Measurements from ENCODE around the gene SH2D3C. TPM values are rescaled to one million over a fixed set of nuclear protein-coding genes. Genes with fewer than 3 reads are reported as not detected.

SH2D3C gene
- total RNA-seq, 2 donors from 2014 or later, result 59.5 to 65.8 TPM

- Mint-ChIP-seq H3K27me3 (ENCODE audit: low read depth) (no peaks in the 10 kb centered on the region), H3K27ac (no peak overlapping the region)
Measured at GRCh38 chr9:127773981-127774380, 4.5 kb downstream of the SH2D3C start.

GRCh38 chr9:127773272-127773671, 5.2 kb downstream of the SH2D3C start:
- Mint-ChIP-seq H3K4me3 (no peak overlapping the region), H3K36me3 (ENCODE audit: insufficient read depth in 2 of 2) (peaks cover 10 to 23% of the 10 kb centered on the region in 2 donors), H3K4me1 (ENCODE audit: low read depth) (peaks cover 52% of the 10 kb centered on the region), H3K27me3 (ENCODE audit: low read depth) (no peaks in the 10 kb centered on the region), H3K9me3 (no peaks in the 10 kb centered on the region), H3K27ac (no peak overlapping the region)
- no peak for DNase-seq
- no peak for ATAC-seq (replicated peaks in 1 of 2)

More at GRCh38 chr9:127773981-127774380, 4.5 kb downstream of the SH2D3C start:
- H3K4me1 Mint-ChIP-seq (ENCODE audit: low read depth), result peaks cover 47% of the 10 kb centered on the region
- DNase-seq, result no peak
- no peaks in the 10 kb centered on the region for H3K9me3 Mint-ChIP-seq
- H3K36me3 Mint-ChIP-seq (ENCODE audit: insufficient read depth in 2 of 2), result peaks cover 13 to 21% of the 10 kb centered on the region in 2 donors
- H3K4me3 Mint-ChIP-seq, result no peak overlapping the region
- ATAC-seq (replicated peaks in 1 of 2), result no peak

- no peaks in the 10 kb centered on the region for H3K9me3 Mint-ChIP-seq
- no peak overlapping the region for H3K27ac Mint-ChIP-seq
- no peaks in the 10 kb centered on the region for H3K27me3 Mint-ChIP-seq (ENCODE audit: low read depth)
- peaks cover 59% of the 10 kb centered on the region for H3K4me1 Mint-ChIP-seq (ENCODE audit: low read depth)
- ATAC-seq (replicated peaks in 1 of 2) (no peak), DNase-seq (no peak)
- H3K36me3 Mint-ChIP-seq (ENCODE audit: insufficient read depth in 2 of 2), result peaks cover 8 to 20% of the 10 kb centered on the region in 2 donors
- no peak overlapping the region for H3K4me3 Mint-ChIP-seq
Measured at GRCh38 chr9:127772603-127773002, 5.9 kb downstream of the SH2D3C start.

- ATAC-seq (replicated peaks in 1 of 2) (no peak), DNase-seq (no peak)
- H3K9me3 Mint-ChIP-seq, result no peaks in the 10 kb centered on the region
- peaks cover 67% of the 10 kb centered on the region for H3K4me1 Mint-ChIP-seq (ENCODE audit: low read depth)
- H3K27ac Mint-ChIP-seq, result no peak overlapping the region
- H3K36me3 Mint-ChIP-seq (ENCODE audit: insufficient read depth in 2 of 2), result peaks cover 9 to 18% of the 10 kb centered on the region in 2 donors
- H3K27me3 Mint-ChIP-seq (ENCODE audit: low read depth), result no peaks in the 10 kb centered on the region
- peak overlapping the region; percentile 89 to 94 for H3K4me3 Mint-ChIP-seq
Measured at GRCh38 chr9:127771570-127772189, 6.8 kb downstream of the SH2D3C start.

- Mint-ChIP-seq H3K36me3 (ENCODE audit: insufficient read depth in 2 of 2) (peaks cover 8 to 21% of the 10 kb centered on the region in 2 donors), H3K27me3 (ENCODE audit: low read depth) (no peaks in the 10 kb centered on the region), H3K27ac (peak overlapping the region; percentile 89), H3K4me1 (ENCODE audit: low read depth) (peaks cover 67% of the 10 kb centered on the region), H3K4me3 (peak overlapping the region; percentile 89 to 94), H3K9me3 (no peaks in the 10 kb centered on the region)
- ATAC-seq (replicated peaks in 1 of 2) (peak; percentile 93 to 94), DNase-seq (peak; percentile 99)
Measured at GRCh38 chr9:127770905-127771569, 7.4 kb downstream of the SH2D3C start.

- Mint-ChIP-seq H3K27me3 (ENCODE audit: low read depth) (no peaks in the 10 kb centered on the region), H3K9me3 (no peaks in the 10 kb centered on the region), H3K4me3 (peak overlapping the region; percentile 89 to 94), H3K27ac (peak overlapping the region; percentile 89), H3K36me3 (ENCODE audit: insufficient read depth in 2 of 2) (peaks cover 8 to 26% of the 10 kb centered on the region in 2 donors), H3K4me1 (ENCODE audit: low read depth) (peaks cover 70% of the 10 kb centered on the region)
- no peak for DNase-seq
- ATAC-seq (replicated peaks in 1 of 2), result no peak
Measured at GRCh38 chr9:127770583-127770904, 7.9 kb downstream of the SH2D3C start.

- no peaks in the 10 kb centered on the region for H3K27me3 Mint-ChIP-seq (ENCODE audit: low read depth)
- no peak for ATAC-seq (replicated peaks in 1 of 2)
- peaks cover 75% of the 10 kb centered on the region for H3K4me1 Mint-ChIP-seq (ENCODE audit: low read depth)
Measured at GRCh38 chr9:127769929-127770582, 8.4 kb downstream of the SH2D3C start.

GRCh38 chr9:127769101-127769500, 9.4 kb downstream of the SH2D3C start:
- Mint-ChIP-seq H3K4me3 (peak overlapping the region; percentile 33 to 89), H3K9me3 (no peaks in the 10 kb centered on the region), H3K27me3 (ENCODE audit: low read depth) (no peaks in the 10 kb centered on the region), H3K27ac (peak overlapping the region; percentile 69), H3K36me3 (ENCODE audit: insufficient read depth in 2 of 2) (peaks cover 14 to 30% of the 10 kb centered on the region in 2 donors), H3K4me1 (ENCODE audit: low read depth) (peaks cover 82% of the 10 kb centered on the region)
- no peak for DNase-seq
- no peak for ATAC-seq (replicated peaks in 1 of 2)

More at GRCh38 chr9:127769929-127770582, 8.4 kb downstream of the SH2D3C start:
- DNase-seq, result no peak
- peak overlapping the region; percentile 89 to 94 for H3K4me3 Mint-ChIP-seq
- peak overlapping the region; percentile 89 for H3K27ac Mint-ChIP-seq
- peaks cover 11 to 31% of the 10 kb centered on the region in 2 donors for H3K36me3 Mint-ChIP-seq (ENCODE audit: insufficient read depth in 2 of 2)
- H3K9me3 Mint-ChIP-seq, result no peaks in the 10 kb centered on the region

GRCh38 chr9:127768698-127769097, 9.8 kb downstream of the SH2D3C start:
- H3K27ac Mint-ChIP-seq, result peak overlapping the region; percentile 69
- peak overlapping the region; percentile 33 to 89 for H3K4me3 Mint-ChIP-seq
- no peak for DNase-seq
- H3K36me3 Mint-ChIP-seq (ENCODE audit: insufficient read depth in 2 of 2), result peaks cover 14 to 27% of the 10 kb centered on the region in 2 donors
- no peaks in the 10 kb centered on the region for H3K9me3 Mint-ChIP-seq
- H3K27me3 Mint-ChIP-seq (ENCODE audit: low read depth), result no peaks in the 10 kb centered on the region
- no peak for ATAC-seq (replicated peaks in 1 of 2)
- peaks cover 80% of the 10 kb centered on the region for H3K4me1 Mint-ChIP-seq (ENCODE audit: low read depth)

GRCh38 chr9:127767909-127768331, 10.5 kb downstream of the SH2D3C start:
- Mint-ChIP-seq H3K4me3 (peak overlapping the region; percentile 64 to 89), H3K27me3 (ENCODE audit: low read depth) (no peaks in the 10 kb centered on the region), H3K9me3 (no peaks in the 10 kb centered on the region), H3K36me3 (ENCODE audit: insufficient read depth in 2 of 2) (peaks cover 14 to 29% of the 10 kb centered on the region in 2 donors), H3K4me1 (ENCODE audit: low read depth) (peaks cover 82% of the 10 kb centered on the region), H3K27ac (no peak overlapping the region)
- ATAC-seq (replicated peaks in 1 of 2), result no peak
- no peak for DNase-seq

GRCh38 chr9:127767410-127767809, 11.1 kb downstream of the SH2D3C start:
- Mint-ChIP-seq H3K27me3 (ENCODE audit: low read depth) (no peaks in the 10 kb centered on the region), H3K4me1 (ENCODE audit: low read depth) (peaks cover 87% of the 10 kb centered on the region), H3K4me3 (peak overlapping the region; percentile 64 to 73), H3K36me3 (ENCODE audit: insufficient read depth in 2 of 2) (peaks cover 14 to 30% of the 10 kb centered on the region in 2 donors), H3K27ac (peak overlapping the region; percentile 85), H3K9me3 (no peaks in the 10 kb centered on the region)
- no peak for ATAC-seq (replicated peaks in 1 of 2)
- DNase-seq, result no peak

GRCh38 chr9:127765418-127765817, 13.0 kb downstream of the SH2D3C start:
- peak overlapping the region in 1 of 2 donors; percentile 22 for H3K4me3 Mint-ChIP-seq
- H3K27ac Mint-ChIP-seq, result peak overlapping the region; percentile 25
- no peak for DNase-seq
- H3K4me1 Mint-ChIP-seq (ENCODE audit: low read depth), result peaks cover 74% of the 10 kb centered on the region
- no peaks in the 10 kb centered on the region for H3K27me3 Mint-ChIP-seq (ENCODE audit: low read depth)
- no peaks in the 10 kb centered on the region for H3K9me3 Mint-ChIP-seq
- peaks cover 17 to 30% of the 10 kb centered on the region in 2 donors for H3K36me3 Mint-ChIP-seq (ENCODE audit: insufficient read depth in 2 of 2)
- no peak for ATAC-seq (replicated peaks in 1 of 2)

GRCh38 chr9:127763918-127764384, 14.5 kb downstream of the SH2D3C start:
- peaks cover 61% of the 10 kb centered on the region for H3K4me1 Mint-ChIP-seq (ENCODE audit: low read depth)
- no peak for DNase-seq
- H3K36me3 Mint-ChIP-seq (ENCODE audit: insufficient read depth in 2 of 2), result peaks cover 16 to 28% of the 10 kb centered on the region in 2 donors
- no peaks in the 10 kb centered on the region for H3K9me3 Mint-ChIP-seq
- ATAC-seq (replicated peaks in 1 of 2), result peak; percentile 46 to 60
- no peak overlapping the region for H3K4me3 Mint-ChIP-seq
- H3K27ac Mint-ChIP-seq, result no peak overlapping the region
- no peaks in the 10 kb centered on the region for H3K27me3 Mint-ChIP-seq (ENCODE audit: low read depth)

Measured in activated T-cell treated with anti-CD3 and anti-CD28 coated beads, Interleukin-2, amount 50 U/mL, for 72 hours (primary cell).